Astrocyte (in vitro differentiated cells and primary cell): ENCODE results near the gene FMOD. TPM values are rescaled to one million over a fixed set of nuclear protein-coding genes. Genes with fewer than 3 reads are reported as not detected.

Experiments used
- DNase-seq: peaks from one replicate; pipeline ENCODE4 v3.0.0-alpha.2; 2010; ENCODE audit warnings: low read depth
- FAIRE-seq: peaks from 2 replicates; lab custom pipeline; 2011; peaks lifted over from hg19 to GRCh38; lab: Jason Lieb, UNC
- H2AFZ ChIP-seq: 2 replicates; pipeline ENCODE4 v1.6.0; 2012; ENCODE audit warnings: low read depth, low read length, inconsistent platforms
- H3K27ac ChIP-seq: 2 replicates; pipeline ENCODE4 v1.5.1; 2011; ENCODE audit warnings: low read depth, low read length, inconsistent platforms
- H3K27me3 ChIP-seq: 2 replicates; pipeline ENCODE4 v1.6.0; 2011; ENCODE audit warnings: low read length, inconsistent platforms; ENCODE audit not compliant: insufficient read depth
- H3K36me3 ChIP-seq: 2 replicates; pipeline ENCODE4 v1.5.1; 2011; ENCODE audit warnings: low read length, inconsistent platforms; ENCODE audit not compliant: insufficient read depth
- H3K4me1 ChIP-seq: 2 replicates; pipeline ENCODE4 v1.5.1; 2011; ENCODE audit warnings: low read length, inconsistent platforms; ENCODE audit not compliant: insufficient read depth
- H3K4me2 ChIP-seq: 2 replicates; pipeline ENCODE4 v1.6.0; 2012; ENCODE audit warnings: low read length, inconsistent platforms
- H3K4me3 ChIP-seq: 2 replicates; pipeline ENCODE4 v1.5.1; 2011; ENCODE audit warnings: low read depth, mild to moderate bottlenecking, low read length, inconsistent platforms; ENCODE audit not compliant: insufficient read depth
- H3K79me2 ChIP-seq: 2 replicates; pipeline ENCODE4 v1.6.0; 2012; ENCODE audit warnings: mild to moderate bottlenecking, low read length, inconsistent platforms; ENCODE audit not compliant: insufficient read depth
- H3K9ac ChIP-seq: 2 replicates; pipeline ENCODE4 v1.6.0; 2012; ENCODE audit warnings: mild to moderate bottlenecking, low read length, inconsistent platforms
- H3K9me3 ChIP-seq: 2 replicates; pipeline ENCODE4 v1.5.1; 2012; ENCODE audit warnings: low read depth, mild to moderate bottlenecking, low read length, inconsistent platforms; ENCODE audit not compliant: insufficient read depth
- H4K20me1 ChIP-seq: 2 replicates; pipeline ENCODE4 v1.6.0; 2012; ENCODE audit warnings: low read length, inconsistent platforms; ENCODE audit not compliant: insufficient read depth
- H3K27ac Mint-ChIP-seq: one replicate; pipeline ENCODE4 v1.8.0; 2021; ENCODE audit warnings: mild to moderate bottlenecking, mixed read lengths; ENCODE audit not compliant: unreplicated experiment
- H3K27me3 Mint-ChIP-seq: one replicate; pipeline ENCODE4 v1.8.0; 2021; ENCODE audit warnings: low read depth, mixed read lengths; ENCODE audit not compliant: unreplicated experiment
- H3K36me3 Mint-ChIP-seq: one replicate; pipeline ENCODE4 v1.8.0; 2021; ENCODE audit warnings: low read depth, mixed read lengths; ENCODE audit not compliant: unreplicated experiment
- H3K4me1 Mint-ChIP-seq: one replicate; pipeline ENCODE4 v1.8.0; 2021; ENCODE audit warnings: low read depth, mixed read lengths; ENCODE audit not compliant: unreplicated experiment
- H3K4me3 Mint-ChIP-seq: one replicate; pipeline ENCODE4 v1.8.0; 2021; ENCODE audit warnings: mild to moderate bottlenecking, moderate library complexity, mixed read lengths; ENCODE audit not compliant: unreplicated experiment
- H3K9me3 Mint-ChIP-seq: one replicate; pipeline ENCODE4 v1.8.0; 2021; ENCODE audit warnings: mild to moderate bottlenecking, mixed read lengths; ENCODE audit not compliant: unreplicated experiment
- CTCF ChIP-seq: IDR thresholded peaks from 2 replicates; pipeline ENCODE4 v1.5.1; 2011; ENCODE audit warnings: low read depth, mild to moderate bottlenecking, inconsistent platforms, low read length, moderate library complexity; ENCODE audit not compliant: insufficient read depth
- EZH2 ChIP-seq: IDR thresholded peaks from 2 replicates; pipeline ENCODE4 v1.6.1; 2012; ENCODE audit warnings: mild to moderate bottlenecking, low read length, inconsistent platforms; ENCODE audit not compliant: insufficient read depth
- total RNA-seq: library from RNA; stranded (reverse); gene quantifications from 2 replicates; pipeline ENCODE4 v1.2.1, GENCODE V29; 2021

FMOD gene
- total RNA-seq, 1 donor from 2014 or later: not detected

GRCh38 chr1:203342192-203342940, 8.6 kb downstream of the FMOD start:
- Mint-ChIP-seq H3K4me1 (no peaks in the 10 kb centered on the region), H3K27ac (no peak overlapping the region), H3K27me3 (peaks cover 44% of the 10 kb centered on the region), H3K4me3 (no peak overlapping the region), H3K9me3 (no peaks in the 10 kb centered on the region), H3K36me3 (no peaks in the 10 kb centered on the region)
- H4K20me1 ChIP-seq: no peaks in the 10 kb centered on the region
- no peak overlapping the region for H3K4me2 ChIP-seq
- H3K27ac ChIP-seq: no peak overlapping the region
- TF ChIP-seq CTCF (peak; percentile 73), EZH2 (no peak)
- FAIRE-seq: no peak
- H3K9ac ChIP-seq: no peak overlapping the region
- H3K27me3 ChIP-seq: peaks cover 42% of the 10 kb centered on the region
- peak overlapping the region; percentile 46 for H2AFZ ChIP-seq
- H3K36me3 ChIP-seq: no peaks in the 10 kb centered on the region
- H3K9me3 ChIP-seq: no peaks in the 10 kb centered on the region
- H3K4me1 ChIP-seq: no peaks in the 10 kb centered on the region
- no peaks in the 10 kb centered on the region for H3K79me2 ChIP-seq
- DNase-seq: peak; percentile 27
- no peak overlapping the region for H3K4me3 ChIP-seq

- Mint-ChIP-seq H3K27me3 (peaks cover 48% of the 10 kb centered on the region), H3K27ac (no peak overlapping the region)
- no peak overlapping the region for H2AFZ ChIP-seq
These were observed 10.7 kb downstream of the FMOD start for GRCh38 chr1:203340112-203340790.

More at GRCh38 chr1:203340112-203340790, 10.7 kb downstream of the FMOD start:
- no peak overlapping the region for H3K4me3 ChIP-seq
- H3K9me3 Mint-ChIP-seq: no peaks in the 10 kb centered on the region
- H3K9me3 ChIP-seq: no peaks in the 10 kb centered on the region
- no peak overlapping the region for H3K27ac ChIP-seq
- no peaks in the 10 kb centered on the region for H3K4me1 Mint-ChIP-seq
- H3K4me2 ChIP-seq: no peak overlapping the region
- no peaks in the 10 kb centered on the region for H3K36me3 Mint-ChIP-seq
- no peak for FAIRE-seq
- no peaks in the 10 kb centered on the region for H4K20me1 ChIP-seq
- peaks cover 45% of the 10 kb centered on the region for H3K27me3 ChIP-seq
- no peaks in the 10 kb centered on the region for H3K79me2 ChIP-seq
- no peak overlapping the region for H3K9ac ChIP-seq
- no peaks in the 10 kb centered on the region for H3K4me1 ChIP-seq
- peak; percentile 93 for TF ChIP-seq CTCF
- no peak for TF ChIP-seq EZH2
- H3K4me3 Mint-ChIP-seq: no peak overlapping the region
- H3K36me3 ChIP-seq: no peaks in the 10 kb centered on the region
- peak; percentile 56 for DNase-seq
